ENCODE data around the gene CSF1.
"Not testable (repeated sequence)": the region's sequence is repeated elsewhere in the genome, so short reads cannot be mapped to it uniquely, and the experiment has no call there.

CSF1 gene

DNA sequence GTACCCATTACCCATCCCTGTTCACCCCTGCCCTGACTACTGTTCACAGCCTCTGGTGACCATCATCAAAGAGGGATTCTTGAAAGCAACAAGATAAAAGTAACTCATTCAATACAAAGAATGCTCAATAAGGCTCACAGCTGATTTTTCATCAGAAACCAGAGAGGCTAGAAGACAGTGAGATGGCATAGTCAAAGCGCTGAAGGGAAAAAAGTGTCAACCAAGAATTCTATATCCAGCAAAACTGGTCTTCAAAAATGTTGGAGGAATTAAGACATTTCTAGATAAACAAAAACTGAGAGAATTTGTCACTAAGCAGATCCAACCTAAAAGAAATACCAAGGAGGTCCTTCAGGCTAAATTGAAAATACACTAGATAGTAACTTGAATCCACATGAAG lies 27.1 kb downstream of the CSF1 start:
- no peak for DNase-seq (ENCODE audit: low spot score)

DNA sequence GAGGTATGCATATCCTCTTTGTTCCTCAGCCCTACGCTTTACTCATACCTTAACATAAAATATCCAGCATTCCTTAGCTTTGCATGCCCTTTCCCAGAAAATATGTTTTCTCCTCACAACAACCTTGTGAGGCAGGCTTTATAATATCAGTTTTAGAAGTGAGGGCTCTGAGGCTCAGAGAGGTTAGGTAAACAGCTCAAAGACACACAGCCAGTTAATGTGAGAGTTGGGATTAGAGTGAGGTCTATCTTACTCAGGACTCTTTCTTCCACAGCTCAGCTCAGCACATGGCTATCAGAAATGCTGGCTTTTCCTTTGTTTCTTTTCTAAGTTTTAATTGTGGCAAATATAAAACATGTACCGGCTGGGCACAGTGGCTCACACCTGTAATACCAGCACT lies 27.9 kb downstream of the CSF1 start:
- no peak for DNase-seq (ENCODE audit: low spot score)

GRCh38 chr1:109942434-109942833 lies 31.8 kb downstream of the CSF1 start:
- DNase-seq (ENCODE audit: low spot score), result no peak

GRCh38 chr1:109944541-109944940 lies 33.9 kb downstream of the CSF1 start:
- DNase-seq (ENCODE audit: low spot score), result no peak

DNA sequence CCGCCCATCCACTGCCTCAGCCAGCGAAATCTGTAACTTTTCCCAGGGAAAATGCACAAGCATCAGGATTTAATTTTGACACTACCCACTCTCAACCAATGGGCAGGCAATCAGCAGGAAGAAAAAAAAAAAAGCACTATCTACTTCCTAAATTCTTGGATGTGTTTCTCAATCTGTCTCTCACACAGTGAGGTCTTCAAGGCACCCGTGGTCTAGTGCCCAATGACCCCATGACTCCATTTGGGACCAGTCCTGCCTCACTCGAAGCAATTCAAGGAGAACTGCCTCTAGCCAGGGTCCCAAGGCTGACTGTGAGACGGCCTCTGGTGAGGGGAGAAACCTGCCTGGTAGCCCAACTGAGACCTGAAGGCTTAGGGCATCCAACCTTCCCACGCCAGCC lies 35.9 kb downstream of the CSF1 start:
- no peak for DNase-seq (ENCODE audit: low spot score)

- DNase-seq (ENCODE audit: low spot score), result no peak
Observed at GRCh38 chr1:109947582-109948284, 37.1 kb downstream of the CSF1 start.

DNA sequence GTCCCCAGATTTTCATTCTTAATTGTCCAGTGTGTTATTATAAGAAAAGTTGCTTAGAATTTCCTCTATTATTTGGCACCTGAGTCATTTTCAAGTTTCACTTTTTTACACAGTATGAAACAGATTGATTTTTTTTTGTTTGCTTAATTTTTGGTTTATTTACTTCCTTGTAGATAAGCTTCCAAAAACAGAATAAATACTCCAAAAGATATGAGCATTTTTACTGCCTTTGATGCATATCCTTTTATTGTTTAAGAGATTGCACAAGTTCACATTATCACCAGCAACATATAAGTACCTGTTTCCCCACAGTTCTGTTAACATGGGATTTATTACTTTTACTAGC lies 37.6 kb downstream of the CSF1 start:
- no peak for DNase-seq (ENCODE audit: low spot score)

DNA sequence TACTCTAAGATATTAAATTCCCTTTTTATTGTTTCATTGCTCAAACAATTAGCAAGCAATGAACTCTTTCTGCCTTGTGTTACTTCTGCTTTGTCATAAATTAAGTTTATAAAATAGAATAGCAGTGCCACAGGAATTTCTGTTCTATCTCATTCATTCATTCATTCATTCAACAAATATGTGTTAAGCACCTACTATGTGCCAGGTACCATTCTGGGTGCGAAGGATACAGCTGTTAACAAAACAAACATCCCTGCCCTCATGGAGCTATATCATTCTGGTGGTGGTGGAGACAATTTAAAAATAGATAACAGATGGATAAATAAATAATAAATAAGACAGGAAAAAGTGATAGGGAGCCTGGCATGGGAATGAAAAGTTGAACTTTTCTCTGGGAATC lies 39.4 kb downstream of the CSF1 start:
- DNase-seq (ENCODE audit: low spot score), result no peak

DNA sequence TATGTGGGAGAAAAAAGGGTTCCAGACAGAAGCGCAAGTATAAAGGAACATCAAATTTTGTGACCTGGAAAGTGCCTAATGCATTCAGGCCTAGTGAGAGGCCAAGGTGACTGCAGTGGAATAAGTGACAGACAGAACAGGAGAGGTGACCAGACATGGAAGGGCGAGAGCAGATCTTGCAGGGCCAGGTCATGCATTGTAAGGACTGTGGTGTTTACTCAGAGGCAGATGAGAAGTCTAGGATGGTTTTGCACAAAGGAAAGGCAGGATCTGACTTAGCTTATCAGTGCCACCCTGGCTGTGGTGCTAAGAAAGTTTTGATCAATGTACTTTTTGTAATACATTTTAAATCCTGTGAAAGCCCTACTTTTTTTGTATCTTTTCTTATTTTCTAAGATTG lies 39.9 kb downstream of the CSF1 start:
- no peak for DNase-seq (ENCODE audit: low spot score)

- not testable (repeated sequence) for DNase-seq (ENCODE audit: low spot score)
Observed at GRCh38 chr1:109951501-109951900, 40.9 kb downstream of the CSF1 start.

DNA sequence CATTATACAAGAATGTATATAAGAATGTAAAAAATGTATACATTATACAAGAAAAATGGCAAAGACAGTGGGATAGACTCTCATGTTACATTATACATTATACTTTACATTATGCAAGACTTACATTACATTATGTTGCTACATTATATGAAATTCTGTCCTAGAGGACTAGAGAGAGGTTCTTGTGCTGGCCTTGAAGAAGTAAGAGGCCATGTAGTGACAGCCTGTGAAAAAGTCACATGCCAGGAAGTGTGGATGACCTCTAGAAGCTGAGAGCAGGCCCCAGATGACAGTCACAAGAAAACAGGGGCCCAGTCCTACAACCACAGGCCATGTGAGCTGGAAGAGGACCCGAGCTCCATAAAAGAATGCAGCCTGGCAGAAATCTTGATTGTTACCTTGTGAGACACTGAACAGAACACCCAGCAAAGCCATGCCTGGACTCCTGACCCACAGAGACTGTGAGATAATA lies 43.4 kb downstream of the CSF1 start:
- no peak for DNase-seq (ENCODE audit: low spot score)

DNA sequence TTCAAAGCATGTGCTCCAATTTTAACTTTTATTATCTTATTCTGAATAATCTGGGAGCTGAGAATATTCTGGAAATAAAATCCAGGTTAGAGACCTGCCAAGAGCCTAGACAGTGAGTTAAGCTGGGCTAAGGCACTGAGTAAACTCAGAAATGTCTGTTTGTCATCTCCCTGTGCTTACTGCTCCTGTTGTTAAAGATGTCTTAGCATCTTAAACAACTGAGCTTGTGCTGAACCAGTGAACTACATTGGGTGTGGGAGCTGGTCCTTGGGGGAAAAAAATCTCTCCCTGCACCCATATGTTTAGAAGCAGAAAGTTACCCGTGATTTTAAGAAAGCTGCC lies 49.0 kb downstream of the CSF1 start:
- no peak for DNase-seq (ENCODE audit: low spot score)

- DNase-seq (ENCODE audit: low spot score), result peak; percentile 47
Observed at GRCh38 chr1:109959974-109960744, 49.5 kb downstream of the CSF1 start.

DNA sequence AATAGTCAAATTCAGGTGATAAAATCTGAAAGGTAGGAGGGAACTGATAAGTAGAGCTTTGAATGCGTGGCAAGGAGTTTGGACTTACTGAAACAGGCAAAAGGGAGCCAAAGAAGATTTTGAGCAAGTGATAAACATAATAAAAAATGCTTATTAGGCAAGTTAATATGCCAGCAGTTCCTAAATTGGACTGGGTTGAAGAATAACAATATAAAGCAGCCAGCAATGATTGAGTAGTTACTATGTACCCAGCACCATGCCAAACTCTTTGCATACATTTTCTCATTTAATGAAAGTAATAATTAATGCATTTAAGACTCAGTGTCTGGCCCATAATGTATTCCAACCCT lies 50.1 kb downstream of the CSF1 start:
- DNase-seq (ENCODE audit: low spot score), result no peak

GRCh38 chr1:109963864-109964263 lies 53.2 kb downstream of the CSF1 start:
- no peak for DNase-seq (ENCODE audit: low spot score)

GRCh38 chr1:109969146-109969829 lies 58.6 kb downstream of the CSF1 start:
- no peak for DNase-seq (ENCODE audit: low spot score)

DNA sequence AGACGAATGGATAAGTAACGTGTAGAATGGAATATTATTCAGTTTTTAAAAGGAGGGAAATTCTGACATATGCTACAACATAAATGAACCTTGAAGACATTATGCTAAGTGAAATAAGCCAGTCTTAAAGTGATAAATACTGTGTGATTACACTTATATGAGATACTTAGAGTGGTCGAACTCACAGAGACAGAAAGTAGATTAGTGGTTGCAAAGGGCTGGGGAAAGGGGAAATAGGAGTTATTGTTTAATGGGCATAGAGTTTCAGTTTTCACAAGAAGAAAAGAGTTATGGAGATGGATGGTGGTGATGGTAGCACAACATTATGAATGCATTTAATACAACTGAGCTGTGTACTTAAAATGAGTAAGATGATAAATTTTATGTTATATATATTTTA lies 59.3 kb downstream of the CSF1 start:
- DNase-seq (ENCODE audit: low spot score), result no peak

DNA sequence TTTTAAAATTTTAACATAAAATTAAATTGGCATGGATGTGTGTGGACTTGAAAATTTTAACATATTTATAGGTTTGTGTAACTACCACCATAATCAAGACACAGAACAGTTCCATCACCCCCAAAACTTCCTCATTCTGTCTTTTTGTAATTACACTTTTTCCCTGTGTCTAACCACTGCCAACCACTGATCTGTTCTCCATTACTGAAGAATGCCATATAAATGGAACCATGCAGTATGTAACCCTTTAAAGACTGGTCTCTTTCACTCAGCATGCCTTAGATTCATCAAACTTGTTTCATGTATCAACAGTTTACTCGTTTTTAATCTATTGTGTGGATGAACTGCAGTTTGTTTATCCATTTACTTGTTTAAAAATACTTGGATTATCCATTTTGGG lies 60.9 kb downstream of the CSF1 start:
- DNase-seq (ENCODE audit: low spot score), result no peak

DNA sequence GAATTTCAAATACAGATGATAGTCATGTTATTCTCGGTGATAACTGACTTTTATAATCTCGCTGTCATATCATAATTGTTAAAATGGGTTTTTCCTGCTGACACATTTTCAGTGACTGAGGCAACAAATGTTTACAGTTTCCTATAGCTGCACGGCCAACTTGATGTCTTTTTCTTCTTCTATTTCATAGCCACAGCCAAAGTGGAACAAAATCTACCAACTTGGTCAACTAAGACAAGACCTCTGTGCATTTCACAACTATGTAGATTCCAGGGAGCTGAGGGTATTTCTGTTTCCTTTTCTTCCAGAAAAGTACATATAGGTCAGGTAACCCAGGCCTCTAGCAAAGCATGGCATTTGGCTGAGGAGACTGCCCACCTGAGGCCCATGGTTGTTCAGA lies 63.5 kb downstream of the CSF1 start:
- no peak for DNase-seq (ENCODE audit: low spot score)

- DNase-seq (ENCODE audit: low spot score), result no peak
Observed at GRCh38 chr1:109975718-109976117, 65.1 kb downstream of the CSF1 start.

- DNase-seq (ENCODE audit: low spot score), result no peak
Observed at GRCh38 chr1:109976762-109977161, 66.1 kb downstream of the CSF1 start.

- DNase-seq (ENCODE audit: low spot score), result no peak
Observed at GRCh38 chr1:109977225-109977624, 66.6 kb downstream of the CSF1 start.

DNA sequence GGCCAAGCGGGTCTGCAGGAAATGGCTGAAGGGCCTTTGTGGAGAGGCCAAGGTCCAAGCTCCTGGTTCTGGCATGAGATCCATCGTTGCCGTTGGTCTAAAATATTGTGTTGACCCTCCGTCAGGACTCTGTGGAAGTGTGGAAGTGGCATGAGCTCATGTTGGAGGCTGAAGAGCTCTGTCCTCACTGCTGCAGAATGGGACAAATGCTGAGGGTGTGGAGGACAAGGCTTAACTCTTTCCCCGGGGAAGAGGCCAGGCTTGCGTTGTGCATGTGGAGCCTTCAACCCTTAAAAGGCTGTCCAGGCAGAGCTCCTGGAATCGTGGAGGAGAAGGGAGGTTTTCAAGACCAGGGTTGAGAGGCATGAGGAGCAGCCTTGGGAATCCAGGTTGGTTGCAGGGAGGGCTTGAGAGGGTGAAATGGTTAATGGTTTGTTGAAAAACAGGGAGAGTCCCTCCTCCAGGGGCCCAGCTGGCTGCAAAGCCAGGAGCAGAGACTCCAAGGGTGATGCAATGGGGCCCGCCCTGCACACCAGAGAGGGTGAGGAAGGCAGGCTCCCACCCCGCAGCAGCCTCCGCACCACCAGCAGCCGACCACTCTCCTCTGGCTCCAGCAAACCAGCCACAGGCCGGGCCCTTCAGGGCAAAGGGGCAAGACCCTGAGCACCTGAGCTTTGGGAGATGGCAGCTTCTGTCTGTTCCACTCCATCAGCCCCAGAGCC lies 67.2 kb downstream of the CSF1 start:
- DNase-seq (ENCODE audit: low spot score), result no peak

All from HuH-7 (cell line).